Posterior vena cava (tissue), 2 donors: ENCODE data around the gene ATG7. TPM values are rescaled to one million over a fixed set of nuclear protein-coding genes. Genes with fewer than 3 reads are reported as not detected.
"Not testable (repeated sequence)": the region's sequence is repeated elsewhere in the genome, so short reads cannot be mapped to it uniquely, and the experiment has no call there.

Experiments
- DNase-seq: peaks from one replicate; pipeline ENCODE4 v3.0.0-alpha.2; 2020; ENCODE audit warnings: low spot score
- intact Hi-C, 2 donors: fragments of 100-400 bp; cut with DNase I; formaldehyde crosslinking; loops; one replicate each; pipeline versions ENCODE4 v1.14.1 to v1.14.2; 2022 to 2023
- total RNA-seq, 2 donors: library from RNA; stranded (reverse); fragmentation: NEBNext Ultra II Directional; extraction: Animal tissue kit (Norgen Biotek cat#: 25700); gene quantifications; one replicate each; pipeline ENCODE4 v1.2.1, GENCODE V29; 2021
- donor health status: DM: yes; HTN: yes; CAD: no.
- donor health status: DM: yes; HTN: yes; CAD: no.

ATG7 gene
- total RNA-seq, 2 donors from 2014 or later: 30.5 to 40.4 TPM

GRCh38 chr3:11509173-11510000, 237.2 kb downstream of the ATG7 start:
- intact Hi-C loops: loop anchor here in 1 of 2 donors (10.0 kb wide), 1 partner anchor 75 kb away; no protein-coding TSS in a partner anchor

GRCh38 chr3:11510001-11510340, 237.8 kb downstream of the ATG7 start:
- intact Hi-C loops: no loop called here
- no peak for DNase-seq

More at GRCh38 chr3:11509173-11510000, 237.2 kb downstream of the ATG7 start:
- peak; percentile 89 for DNase-seq

- DNase-seq: no peak
- intact Hi-C loops: no loop called here
Measured at GRCh38 chr3:11510356-11510755, 238.2 kb downstream of the ATG7 start.

GRCh38 chr3:11511606-11512005, 239.4 kb downstream of the ATG7 start:
- intact Hi-C loops, DNase-seq: not testable (repeated sequence)

- DNase-seq: not testable (repeated sequence)
Measured at GRCh38 chr3:11513125-11513816, 241.1 kb downstream of the ATG7 start.

GRCh38 chr3:11513817-11514135, 241.6 kb downstream of the ATG7 start:
- intact Hi-C loops: no loop called here
- no peak for DNase-seq

More at GRCh38 chr3:11513125-11513816, 241.1 kb downstream of the ATG7 start:
- intact Hi-C loops: not testable (repeated sequence)

- intact Hi-C loops: no loop called here
- no peak for DNase-seq
Measured at GRCh38 chr3:11514191-11514821, 242.1 kb downstream of the ATG7 start.

- intact Hi-C loops: no loop called here
- DNase-seq: no peak
Measured at GRCh38 chr3:11517601-11518000, 245.4 kb downstream of the ATG7 start.

GRCh38 chr3:11521167-11521566, 249.0 kb downstream of the ATG7 start:
- DNase-seq: no peak
- intact Hi-C loops: no loop called here

GRCh38 chr3:11522398-11522715, 250.2 kb downstream of the ATG7 start:
- no peak for DNase-seq
- intact Hi-C loops: no loop called here

- intact Hi-C loops: no loop called here
- no peak for DNase-seq
Measured at GRCh38 chr3:11522953-11523571, 250.9 kb downstream of the ATG7 start.

GRCh38 chr3:11523572-11524101, 251.4 kb downstream of the ATG7 start:
- DNase-seq: no peak

GRCh38 chr3:11526121-11526520, 253.9 kb downstream of the ATG7 start:
- DNase-seq, intact Hi-C loops: not testable (repeated sequence)

More at GRCh38 chr3:11523572-11524101, 251.4 kb downstream of the ATG7 start:
- intact Hi-C loops: no loop called here

GRCh38 chr3:11529281-11529680, 257.1 kb downstream of the ATG7 start:
- no peak for DNase-seq
- intact Hi-C loops: no loop called here

GRCh38 chr3:11530153-11530721, 258.0 kb downstream of the ATG7 start:
- peak; percentile 90 for DNase-seq
- intact Hi-C loops: no loop called here

- DNase-seq: no peak
- intact Hi-C loops: no loop called here
Measured at GRCh38 chr3:11532931-11533391, 260.8 kb downstream of the ATG7 start.

GRCh38 chr3:11534011-11534792, 262.0 kb downstream of the ATG7 start:
- intact Hi-C loops: no loop called here

GRCh38 chr3:11534793-11535101, 262.6 kb downstream of the ATG7 start:
- no peak for DNase-seq
- intact Hi-C loops: no loop called here

More at GRCh38 chr3:11534011-11534792, 262.0 kb downstream of the ATG7 start:
- DNase-seq: peak; percentile 71
